Transverse colon (tissue), 4 donors: ENCODE results near the gene TMEM147.

ENCODE experiments used
- EP300 ChIP-seq: sonication (generic); formaldehyde crosslinking; IDR thresholded peaks from one replicate; pipeline ENCODE4 v1.6.1; 2017; ENCODE audit warnings: antibody characterized with exemption, low read depth
- POLR2A ChIP-seq: fragments of 450-650 bp; IDR thresholded peaks from one replicate; pipeline ENCODE4 v1.6.1; 2016; ENCODE audit warnings: antibody characterized with exemption, mild to moderate bottlenecking, moderate library complexity
- POLR2AphosphoS5 ChIP-seq, 3 donors: sonication (generic); formaldehyde crosslinking; IDR thresholded peaks; one replicate each; pipeline ENCODE4 v1.6.1; 2016; ENCODE audit warnings: antibody characterized with exemption in 3 of 3
- TF ChIP-seq, protein P1 (sequence below), 5 experiments: fragments of 200-600 bp in 3 of 5; fragments of 450-650 bp in 2 of 5; sonication (generic) in 3 of 5; IDR thresholded peaks; 1 replicate in 2 of 5; 2 replicates in 3 of 5; pipeline ENCODE4 v1.5.1; 2016 to 2017; ENCODE audit warnings: antibody characterized with exemption in 5 of 5, inconsistent platforms in 3 of 5, mild to moderate bottlenecking in 2 of 5, moderate library complexity in 1 of 5

DNA sequence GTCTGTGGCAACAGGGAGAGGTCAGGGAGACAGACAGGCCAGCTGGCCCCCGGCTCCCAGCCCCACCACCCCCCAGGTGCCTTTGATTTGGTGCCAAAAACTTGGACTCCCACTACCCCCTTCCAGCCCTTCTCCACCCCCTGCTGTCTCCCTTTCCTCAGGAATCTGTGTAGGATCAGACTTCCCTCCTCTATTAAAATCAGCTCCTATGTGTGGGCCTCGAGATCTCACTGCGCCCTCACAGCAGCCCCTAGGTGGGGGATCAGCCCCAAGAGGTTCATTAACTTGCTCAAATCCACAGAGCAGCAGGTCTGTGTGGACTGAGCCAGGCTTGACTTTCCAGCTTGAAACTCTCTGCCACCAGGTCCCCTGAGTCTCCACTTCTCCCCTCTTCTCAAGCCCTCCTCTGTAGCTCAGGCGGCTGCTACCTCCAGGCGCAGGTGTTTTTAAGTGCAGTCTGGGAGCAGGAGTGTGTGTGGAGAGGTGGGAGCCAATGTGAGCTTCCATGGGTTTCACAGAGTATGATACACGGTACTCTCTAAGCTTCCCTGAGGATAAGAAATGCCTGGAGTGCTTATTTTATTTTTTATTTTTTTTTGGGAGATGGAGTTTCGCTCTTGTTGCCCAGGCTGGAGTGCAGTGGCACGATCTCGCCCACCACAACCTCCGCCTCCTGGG lies 10.5 kb upstream of the TMEM147 start:
- no peak for TF ChIP-seq POLR2AphosphoS5 (IDR thresholded peaks at IDR 0.05)
- TF ChIP-seq, protein P1, sequence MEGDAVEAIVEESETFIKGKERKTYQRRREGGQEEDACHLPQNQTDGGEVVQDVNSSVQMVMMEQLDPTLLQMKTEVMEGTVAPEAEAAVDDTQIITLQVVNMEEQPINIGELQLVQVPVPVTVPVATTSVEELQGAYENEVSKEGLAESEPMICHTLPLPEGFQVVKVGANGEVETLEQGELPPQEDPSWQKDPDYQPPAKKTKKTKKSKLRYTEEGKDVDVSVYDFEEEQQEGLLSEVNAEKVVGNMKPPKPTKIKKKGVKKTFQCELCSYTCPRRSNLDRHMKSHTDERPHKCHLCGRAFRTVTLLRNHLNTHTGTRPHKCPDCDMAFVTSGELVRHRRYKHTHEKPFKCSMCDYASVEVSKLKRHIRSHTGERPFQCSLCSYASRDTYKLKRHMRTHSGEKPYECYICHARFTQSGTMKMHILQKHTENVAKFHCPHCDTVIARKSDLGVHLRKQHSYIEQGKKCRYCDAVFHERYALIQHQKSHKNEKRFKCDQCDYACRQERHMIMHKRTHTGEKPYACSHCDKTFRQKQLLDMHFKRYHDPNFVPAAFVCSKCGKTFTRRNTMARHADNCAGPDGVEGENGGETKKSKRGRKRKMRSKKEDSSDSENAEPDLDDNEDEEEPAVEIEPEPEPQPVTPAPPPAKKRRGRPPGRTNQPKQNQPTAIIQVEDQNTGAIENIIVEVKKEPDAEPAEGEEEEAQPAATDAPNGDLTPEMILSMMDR (IDR thresholded peaks at IDR 0.05) = no peak
- TF ChIP-seq POLR2A = no peak
- TF ChIP-seq EP300 = no peak
